ENCODE results near the gene MIF4GD. TPM values are rescaled to one million over a fixed set of nuclear protein-coding genes. Genes with fewer than 3 reads are reported as not detected.
A peak's percentile ranks its signal among the peaks of the same experiment; 100 is the strongest.

Gene MIF4GD
- total and polyA plus RNA-seq, 2 experiments from 2014 or later, result 11.3 to 15.9 TPM

- no peak for TF ChIP-seq REST (IDR thresholded peaks at IDR 0.05; ENCODE audit: unreplicated experiment)
- TF ChIP-seq EZH2 (IDR thresholded peaks at IDR 0.05; ENCODE audit: low read depth, unreplicated experiment), result no peak
- TF ChIP-seq NANOG (IDR thresholded peaks at IDR 0.05; ENCODE audit: borderline replicate concordance), result no peak
- TF ChIP-seq STAT1 (IDR thresholded peaks at IDR 0.05; ENCODE audit: unreplicated experiment), result no peak
- TF ChIP-seq CREB1 (CRISPR knock-in tag; IDR thresholded peaks at IDR 0.05; ENCODE audit: low read depth), result no peak
- TF ChIP-seq EZH2phosphoT487 (IDR thresholded peaks at IDR 0.05; ENCODE audit: unreplicated experiment), result no peak
- TF ChIP-seq POLR2AphosphoS5 (IDR thresholded peaks at IDR 0.05; ENCODE audit: low read depth), result no peak
These were observed 46.6 kb upstream of the MIF4GD start (continued) for GRCh38 chr17:75317671-75318070.

GRCh38 chr17:75316253-75316652 lies 45.2 kb upstream of the MIF4GD start:
- no peak for TF ChIP-seq NANOG (IDR thresholded peaks at IDR 0.05; ENCODE audit: borderline replicate concordance)
- no peak for TF ChIP-seq POLR2AphosphoS5 (IDR thresholded peaks at IDR 0.05; ENCODE audit: low read depth)
- TF ChIP-seq ZNF331 (CRISPR knock-in tag; IDR thresholded peaks at IDR 0.05; ENCODE audit: low read depth), result no peak
- no peak for TF ChIP-seq ZNF114 (CRISPR knock-in tag; IDR thresholded peaks at IDR 0.05)
- TF ChIP-seq REST (IDR thresholded peaks at IDR 0.05; ENCODE audit: unreplicated experiment), result no peak
- Histone ChIP-seq H3K9me2 (ENCODE audit: insufficient read depth) (no peaks in the 10 kb centered on the region), H4K20me1 (replicated peaks; ENCODE audit: insufficient read depth) (0 out of 2 replicates have a peak, but pooled peaks cover 3% of the 10 kb centered on the region), H3F3A (replicated peaks; ENCODE audit: low read depth) (0 out of 2 replicates have a peak, but pooled peaks cover 5% of the 10 kb centered on the region), H3K27me3 (ENCODE audit: insufficient read depth) (no peaks in the 10 kb centered on the region), H3K79me2 (replicated peaks; ENCODE audit: insufficient read depth) (no peaks in the 10 kb centered on the region), H3K36me3 (ENCODE audit: insufficient read depth) (peaks cover 9% of the 10 kb centered on the region), H3K4me2 (no peak overlapping the region), H3K27ac (ENCODE audit: low read depth) (0 out of 2 replicates have a peak overlapping the region, but pooled peaks have one; percentile 26), H2AFZ (no peak overlapping the region), H3K4me3 (no peak overlapping the region), H3K4me1 (ENCODE audit: insufficient read depth) (peaks cover 11% of the 10 kb centered on the region)
- ATAC-seq (no peak), DNase-seq (ENCODE audit: low spot score) (no peak)
- H3K36me3 Mint-ChIP-seq (ENCODE audit: low read depth), result peaks cover 15% of the 10 kb centered on the region
- H3K4me3 Mint-ChIP-seq, result no peak overlapping the region
- peaks cover 15% of the 10 kb centered on the region for H3K27me3 Mint-ChIP-seq (ENCODE audit: insufficient read depth, low read depth, poor library complexity)
- peaks cover 9% of the 10 kb centered on the region; the same call in 2 of the 3 replicates for H3K4me1 Mint-ChIP-seq
- no peaks in the 10 kb centered on the region for H3K9me3 Mint-ChIP-seq
- no peak overlapping the region for H3K27ac Mint-ChIP-seq
